ENCODE results near the gene SPATC1L. TPM values are rescaled to one million over a fixed set of nuclear protein-coding genes. Genes with fewer than 3 reads are reported as not detected.
"Not testable (repeated sequence)": the region's sequence is repeated elsewhere in the genome, so short reads cannot be mapped to it uniquely, and the experiment has no call there.

The SPATC1L gene
- total RNA-seq, 1 experiment from 2014 or later, result 4.3 TPM

- H3K4me1 ChIP-seq (replicated peaks), result no peaks in the 10 kb centered on the region
- peaks cover 20% of the 10 kb centered on the region for H3K36me3 ChIP-seq
- H3K9me3 ChIP-seq (replicated peaks), result no peaks in the 10 kb centered on the region
Observed at GRCh38 chr21:46210378-46211136, 26.3 kb upstream of the SPATC1L start.

GRCh38 chr21:46208761-46209721, 24.8 kb upstream of the SPATC1L start:
- Histone ChIP-seq H3K9me3 (replicated peaks) (no peaks in the 10 kb centered on the region), H3K36me3 (peaks cover 22% of the 10 kb centered on the region), H3K4me3 (no peak overlapping the region), H3K4me1 (replicated peaks) (no peaks in the 10 kb centered on the region), H3K27ac (no peak overlapping the region), H3K27me3 (replicated peaks) (no peaks in the 10 kb centered on the region)
- no peak for DNase-seq (ENCODE audit: low read depth in 1 of 2, low spot score in 2 of 2)

More at GRCh38 chr21:46210378-46211136, 26.3 kb upstream of the SPATC1L start:
- no peak overlapping the region for H3K4me3 ChIP-seq
- no peaks in the 10 kb centered on the region for H3K27me3 ChIP-seq (replicated peaks)
- no peak for DNase-seq (ENCODE audit: low read depth in 1 of 2, low spot score in 2 of 2)
- no peak overlapping the region for H3K27ac ChIP-seq

GRCh38 chr21:46207920-46208591, 23.8 kb upstream of the SPATC1L start:
- Histone ChIP-seq H3K27me3 (replicated peaks) (no peaks in the 10 kb centered on the region), H3K9me3 (replicated peaks) (no peaks in the 10 kb centered on the region), H3K4me1 (replicated peaks) (no peaks in the 10 kb centered on the region), H3K4me3 (no peak overlapping the region), H3K36me3 (peaks cover 22% of the 10 kb centered on the region), H3K27ac (no peak overlapping the region)
- DNase-seq (ENCODE audit: low read depth in 1 of 2, low spot score in 2 of 2), result no peak

GRCh38 chr21:46207006-46207919, 23.0 kb upstream of the SPATC1L start:
- peaks cover 22% of the 10 kb centered on the region for H3K36me3 ChIP-seq
- no peaks in the 10 kb centered on the region for H3K27me3 ChIP-seq (replicated peaks)
- no peak overlapping the region for H3K4me3 ChIP-seq
- H3K27ac ChIP-seq, result no peak overlapping the region
- no peaks in the 10 kb centered on the region for H3K9me3 ChIP-seq (replicated peaks)
- no peaks in the 10 kb centered on the region for H3K4me1 ChIP-seq (replicated peaks)
- DNase-seq (ENCODE audit: low read depth in 1 of 2, low spot score in 2 of 2), result no peak

GRCh38 chr21:46206163-46207005, 22.1 kb upstream of the SPATC1L start:
- Histone ChIP-seq H3K27ac (no peak overlapping the region), H3K4me3 (no peak overlapping the region), H3K9me3 (replicated peaks) (no peaks in the 10 kb centered on the region), H3K4me1 (replicated peaks) (no peaks in the 10 kb centered on the region), H3K27me3 (replicated peaks) (no peaks in the 10 kb centered on the region), H3K36me3 (peaks cover 22% of the 10 kb centered on the region)
- DNase-seq (ENCODE audit: low read depth in 1 of 2, low spot score in 2 of 2), result no peak

- Histone ChIP-seq H3K27ac (no peak overlapping the region), H3K36me3 (peaks cover 22% of the 10 kb centered on the region), H3K9me3 (replicated peaks) (no peaks in the 10 kb centered on the region), H3K4me3 (no peak overlapping the region), H3K4me1 (replicated peaks) (no peaks in the 10 kb centered on the region), H3K27me3 (replicated peaks) (no peaks in the 10 kb centered on the region)
- no peak for DNase-seq (ENCODE audit: low read depth in 1 of 2, low spot score in 2 of 2)
Observed at GRCh38 chr21:46205766-46206162, 21.5 kb upstream of the SPATC1L start.

- H3K27me3 ChIP-seq (replicated peaks), result no peaks in the 10 kb centered on the region
- peaks cover 19% of the 10 kb centered on the region for H3K36me3 ChIP-seq
- no peak overlapping the region for H3K4me3 ChIP-seq
- no peaks in the 10 kb centered on the region for H3K9me3 ChIP-seq (replicated peaks)
- DNase-seq (ENCODE audit: low read depth in 1 of 2, low spot score in 2 of 2), result no peak
- no peaks in the 10 kb centered on the region for H3K4me1 ChIP-seq (replicated peaks)
- no peak overlapping the region for H3K27ac ChIP-seq
Observed at GRCh38 chr21:46205166-46205565, 20.9 kb upstream of the SPATC1L start.

GRCh38 chr21:46203203-46203600, 18.9 kb upstream of the SPATC1L start:
- Histone ChIP-seq H3K27ac (no peak overlapping the region), H3K9me3 (replicated peaks) (no peaks in the 10 kb centered on the region), H3K4me3 (no peak overlapping the region), H3K27me3 (replicated peaks) (no peaks in the 10 kb centered on the region), H3K36me3 (peaks cover 18% of the 10 kb centered on the region), H3K4me1 (replicated peaks) (no peaks in the 10 kb centered on the region)
- DNase-seq (ENCODE audit: low read depth in 1 of 2, low spot score in 2 of 2), result no peak

GRCh38 chr21:46202592-46203202, 18.4 kb upstream of the SPATC1L start:
- H3K27ac ChIP-seq, result no peak overlapping the region
- no peaks in the 10 kb centered on the region for H3K4me1 ChIP-seq (replicated peaks)
- peaks cover 18% of the 10 kb centered on the region for H3K36me3 ChIP-seq
- no peak for DNase-seq (ENCODE audit: low read depth in 1 of 2, low spot score in 2 of 2)
- H3K4me3 ChIP-seq, result no peak overlapping the region
- no peaks in the 10 kb centered on the region for H3K9me3 ChIP-seq (replicated peaks)
- H3K27me3 ChIP-seq (replicated peaks), result no peaks in the 10 kb centered on the region

GRCh38 chr21:46200877-46201803, 16.9 kb upstream of the SPATC1L start:
- peaks cover 11% of the 10 kb centered on the region for H3K36me3 ChIP-seq
- H3K27me3 ChIP-seq (replicated peaks); H3K9me3 ChIP-seq (replicated peaks); DNase-seq (ENCODE audit: low read depth in 1 of 2, low spot score in 2 of 2); H3K27ac ChIP-seq; H3K4me3 ChIP-seq; H3K4me1 ChIP-seq (replicated peaks): not testable (repeated sequence)

Measured in SJSA1 (cell line).